DND-41 (cell line): ENCODE measurements around the gene ARHGEF3.

Experiments
- ATAC-seq: fragments of 200-7000 bp; cut with Tn5 transposase; 3 replicates; pipeline ENCODE4 v1.9.1; 2021; ENCODE audit warnings: low read depth; ENCODE audit not compliant: insufficient read depth
- DNase-seq: peaks from one replicate; pipeline ENCODE4 v3.0.0-alpha.2; 2020
- H2AFZ ChIP-seq: 2 replicates; pipeline ENCODE4 v1.6.0; 2012; ENCODE audit warnings: low read depth, low read length
- H3K27ac ChIP-seq: 2 replicates; pipeline ENCODE4 v1.5.1; 2012; ENCODE audit warnings: low read length, inconsistent platforms
- H3K27me3 ChIP-seq: fragments of 200-600 bp; sonication (generic); 2 replicates; pipeline ENCODE4 v1.6.0; 2012; ENCODE audit warnings: low read length, mild to moderate bottlenecking, inconsistent platforms; ENCODE audit not compliant: insufficient read depth, poor library complexity
- H3K36me3 ChIP-seq: 2 replicates; pipeline ENCODE4 v1.5.1; 2012; ENCODE audit warnings: low read length, inconsistent platforms; ENCODE audit not compliant: insufficient read depth
- H3K4me1 ChIP-seq: 2 replicates; pipeline ENCODE4 v1.5.1; 2012; ENCODE audit warnings: mild to moderate bottlenecking, low read length; ENCODE audit not compliant: insufficient read depth
- H3K4me2 ChIP-seq: 2 replicates; pipeline ENCODE4 v1.6.0; 2012; ENCODE audit warnings: mild to moderate bottlenecking, moderate library complexity, low read length, inconsistent platforms; ENCODE audit not compliant: insufficient read depth
- H3K4me3 ChIP-seq, 2 experiments: fragments of 200-600 bp in 1 of 2; shearing (Covaris generic) in 1 of 2; 2 replicates each; pipeline ENCODE4 v1.5.1; 2012 to 2016; ENCODE audit warnings: inconsistent platforms in 2 of 2, low read length in 2 of 2, mild to moderate bottlenecking in 2 of 2, low read depth in 1 of 2, moderate library complexity in 1 of 2
- H3K79me2 ChIP-seq: 2 replicates; pipeline ENCODE4 v1.6.0; 2012; ENCODE audit warnings: low read length, inconsistent platforms; ENCODE audit not compliant: insufficient read depth
- H3K9ac ChIP-seq: 2 replicates; pipeline ENCODE4 v1.6.0; 2012; ENCODE audit warnings: low read depth, mild to moderate bottlenecking, inconsistent platforms, low read length, moderate library complexity
- H3K9me3 ChIP-seq: 2 replicates; pipeline ENCODE4 v1.5.1; 2012; ENCODE audit warnings: low read length, moderate library complexity, mild to moderate bottlenecking, inconsistent platforms; ENCODE audit not compliant: insufficient read depth, severe bottlenecking
- H4K20me1 ChIP-seq: 2 replicates; pipeline ENCODE4 v1.6.0; 2012; ENCODE audit warnings: low read length; ENCODE audit not compliant: insufficient read depth
- EZH2 ChIP-seq: IDR thresholded peaks from 3 replicates; pipeline ENCODE4 v1.6.1; 2012; ENCODE audit warnings: borderline replicate concordance, low read depth, mild to moderate bottlenecking, moderate library complexity, low read length, inconsistent platforms; ENCODE audit not compliant: severe bottlenecking
- TF ChIP-seq, protein P1 (sequence below): IDR thresholded peaks from 2 replicates; pipeline ENCODE4 v1.5.1; 2012; ENCODE audit warnings: borderline replicate concordance, low read length, moderate library complexity, mild to moderate bottlenecking; ENCODE audit not compliant: poor library complexity, severe bottlenecking; ENCODE audit errors: extremely low read depth

Gene ARHGEF3

DNA sequence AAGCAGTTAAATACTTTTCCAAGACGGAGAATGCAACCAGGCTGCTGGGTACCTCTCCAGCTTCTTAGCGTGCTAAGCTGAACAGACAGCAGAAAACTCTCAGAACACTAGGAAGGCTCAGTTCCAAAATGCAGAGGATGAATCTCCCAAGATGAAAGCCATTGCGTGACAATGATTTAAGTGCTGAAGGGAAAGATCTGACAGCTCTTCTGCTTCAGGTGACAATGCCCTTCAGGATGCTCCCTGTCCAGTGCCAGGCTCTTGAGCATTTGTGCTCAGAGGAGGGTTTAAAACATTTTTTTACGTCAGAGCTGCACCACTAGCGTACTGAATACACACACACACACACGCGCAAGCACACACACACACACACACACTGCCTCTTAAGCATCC lies 26.3 kb downstream of the ARHGEF3 start:
- TF ChIP-seq EZH2 = no peak
- TF ChIP-seq, protein P1, sequence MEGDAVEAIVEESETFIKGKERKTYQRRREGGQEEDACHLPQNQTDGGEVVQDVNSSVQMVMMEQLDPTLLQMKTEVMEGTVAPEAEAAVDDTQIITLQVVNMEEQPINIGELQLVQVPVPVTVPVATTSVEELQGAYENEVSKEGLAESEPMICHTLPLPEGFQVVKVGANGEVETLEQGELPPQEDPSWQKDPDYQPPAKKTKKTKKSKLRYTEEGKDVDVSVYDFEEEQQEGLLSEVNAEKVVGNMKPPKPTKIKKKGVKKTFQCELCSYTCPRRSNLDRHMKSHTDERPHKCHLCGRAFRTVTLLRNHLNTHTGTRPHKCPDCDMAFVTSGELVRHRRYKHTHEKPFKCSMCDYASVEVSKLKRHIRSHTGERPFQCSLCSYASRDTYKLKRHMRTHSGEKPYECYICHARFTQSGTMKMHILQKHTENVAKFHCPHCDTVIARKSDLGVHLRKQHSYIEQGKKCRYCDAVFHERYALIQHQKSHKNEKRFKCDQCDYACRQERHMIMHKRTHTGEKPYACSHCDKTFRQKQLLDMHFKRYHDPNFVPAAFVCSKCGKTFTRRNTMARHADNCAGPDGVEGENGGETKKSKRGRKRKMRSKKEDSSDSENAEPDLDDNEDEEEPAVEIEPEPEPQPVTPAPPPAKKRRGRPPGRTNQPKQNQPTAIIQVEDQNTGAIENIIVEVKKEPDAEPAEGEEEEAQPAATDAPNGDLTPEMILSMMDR = no peak
- no peak for DNase-seq
- no peak for ATAC-seq
- no peak overlapping the region for H3K4me3 ChIP-seq
- no peaks in the 10 kb centered on the region for H3K27me3 ChIP-seq
- H3K9ac ChIP-seq = no peak overlapping the region
- peaks cover 85% of the 10 kb centered on the region for H3K36me3 ChIP-seq
- peaks cover 20% of the 10 kb centered on the region; the same call in 1 of the 2 replicates for H3K4me1 ChIP-seq
- H4K20me1 ChIP-seq = peaks cover 46% of the 10 kb centered on the region; the same call in 1 of the 2 replicates
- no peaks in the 10 kb centered on the region for H3K9me3 ChIP-seq
- no peak overlapping the region for H3K4me2 ChIP-seq
- H2AFZ ChIP-seq = no peak overlapping the region
- 0 out of 2 replicates have a peak overlapping the region, but pooled peaks have one; percentile 7 for H3K27ac ChIP-seq
- peaks cover 100% of the 10 kb centered on the region for H3K79me2 ChIP-seq

DNA sequence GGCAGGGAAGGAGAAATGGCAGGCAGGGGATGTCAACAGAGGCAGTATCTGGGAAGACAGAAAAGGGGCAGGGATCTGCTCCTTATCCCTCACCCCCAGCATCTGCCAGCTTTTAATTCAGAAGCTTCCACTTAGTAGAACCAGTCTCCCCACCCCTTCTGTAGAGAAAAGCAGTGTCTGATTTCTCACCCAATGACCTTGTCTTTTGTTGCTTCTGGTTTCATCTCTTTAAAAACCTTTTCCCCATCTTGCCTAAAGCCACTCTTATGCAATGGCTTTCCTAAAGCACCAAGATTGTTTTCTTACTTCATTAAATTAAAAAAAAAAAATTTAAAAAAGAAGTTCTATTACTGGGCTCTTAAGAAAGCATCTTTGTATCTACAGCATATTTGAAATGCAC lies 27.8 kb downstream of the ARHGEF3 start:
- H3K9me3 ChIP-seq = no peaks in the 10 kb centered on the region
- H2AFZ ChIP-seq = no peak overlapping the region
- H3K36me3 ChIP-seq = peaks cover 91% of the 10 kb centered on the region
- H3K9ac ChIP-seq = no peak overlapping the region
- no peaks in the 10 kb centered on the region for H3K27me3 ChIP-seq
- H4K20me1 ChIP-seq = peaks cover 53% of the 10 kb centered on the region
- H3K4me2 ChIP-seq = no peak overlapping the region
- peaks cover 97% of the 10 kb centered on the region for H3K79me2 ChIP-seq
- H3K27ac ChIP-seq = no peak overlapping the region
- H3K4me3 ChIP-seq = no peak overlapping the region
- no peak for ATAC-seq
- H3K4me1 ChIP-seq = peaks cover 16% of the 10 kb centered on the region; the same call in 1 of the 2 replicates
- DNase-seq = no peak
- TF ChIP-seq EZH2 = no peak
- TF ChIP-seq, protein P1 = no peak

DNA sequence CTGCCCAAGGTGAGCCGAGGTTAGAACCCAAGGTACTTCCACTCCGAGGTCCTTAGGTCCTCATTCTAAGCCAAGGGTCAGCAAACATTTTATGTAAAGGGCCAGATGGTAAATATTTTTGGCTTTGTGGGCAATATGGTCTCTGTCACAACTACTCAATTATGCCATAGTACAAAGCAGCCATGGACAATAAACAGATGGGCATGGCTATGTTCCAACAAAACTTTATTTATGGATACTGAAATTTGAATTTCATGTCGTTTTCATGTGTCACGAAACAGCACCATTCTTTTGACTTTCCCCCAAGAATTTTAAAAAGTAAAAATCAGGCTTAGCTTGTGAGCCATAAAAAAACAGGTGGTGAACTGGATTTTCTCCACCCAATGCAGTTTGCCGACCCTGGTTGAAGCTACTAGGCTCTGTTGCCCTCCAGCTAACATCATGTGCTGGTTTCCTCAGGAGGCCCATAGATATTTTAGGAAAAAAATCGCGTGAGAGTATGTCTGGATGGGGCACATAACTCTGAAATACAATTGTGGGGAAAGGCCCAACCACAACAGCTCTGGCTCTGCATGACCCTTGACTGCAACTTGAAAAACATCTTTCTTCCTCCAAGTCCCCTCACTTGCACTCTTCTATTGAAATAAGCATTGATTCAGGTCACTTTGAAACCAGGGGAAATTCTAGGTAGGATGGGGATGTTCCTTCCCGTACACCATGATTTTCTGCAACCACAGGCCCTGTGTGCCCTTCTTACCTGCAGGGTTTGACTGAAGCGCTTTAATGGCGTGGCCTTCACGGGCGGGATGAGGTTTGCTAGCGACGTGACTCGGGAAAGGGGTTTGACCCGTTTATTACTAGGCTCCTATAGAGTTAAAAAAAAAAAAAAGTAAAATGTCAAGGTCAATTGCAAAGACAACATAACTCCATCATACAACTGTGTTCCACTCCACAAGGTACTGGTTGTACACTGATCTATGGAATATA lies 28.5 kb downstream of the ARHGEF3 start:
- no peak for DNase-seq
- peaks cover 10% of the 10 kb centered on the region; the same call in 1 of the 2 replicates for H3K4me1 ChIP-seq
- no peak overlapping the region for H3K9ac ChIP-seq
- H3K9me3 ChIP-seq = no peaks in the 10 kb centered on the region
- TF ChIP-seq, protein P1 = no peak
- no peak for TF ChIP-seq EZH2
- H3K27ac ChIP-seq = no peak overlapping the region
- no peak overlapping the region for H2AFZ ChIP-seq
- no peak overlapping the region for H3K4me3 ChIP-seq
- peaks cover 97% of the 10 kb centered on the region for H3K79me2 ChIP-seq
- no peak overlapping the region for H3K4me2 ChIP-seq
- H3K36me3 ChIP-seq = peaks cover 92% of the 10 kb centered on the region
- H4K20me1 ChIP-seq = peaks cover 51% of the 10 kb centered on the region
- no peaks in the 10 kb centered on the region for H3K27me3 ChIP-seq
- ATAC-seq = no peak
